ENCODE measurements around the gene DMRTB1.

DNA sequence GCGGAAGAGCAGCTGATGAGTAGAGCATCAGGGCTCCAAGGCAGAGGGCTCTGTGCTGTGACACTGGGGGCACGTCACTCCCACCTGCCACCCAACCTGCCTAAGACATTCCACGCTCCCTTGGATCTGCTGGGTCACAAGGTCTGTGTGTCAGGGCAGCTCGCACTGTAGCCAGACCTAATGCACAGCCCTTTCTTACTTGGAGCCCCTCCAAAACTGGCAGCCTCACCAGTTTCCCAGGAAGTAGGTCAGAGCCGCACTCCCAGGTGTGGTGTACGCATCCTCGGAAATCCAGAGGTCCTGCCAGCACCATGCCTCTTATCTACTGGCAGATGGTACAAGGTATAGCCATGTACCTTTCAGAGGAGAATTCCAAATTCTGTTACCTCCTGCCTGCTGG lies 22.3 kb downstream of the DMRTB1 start:
- TF ChIP-seq, protein P1, sequence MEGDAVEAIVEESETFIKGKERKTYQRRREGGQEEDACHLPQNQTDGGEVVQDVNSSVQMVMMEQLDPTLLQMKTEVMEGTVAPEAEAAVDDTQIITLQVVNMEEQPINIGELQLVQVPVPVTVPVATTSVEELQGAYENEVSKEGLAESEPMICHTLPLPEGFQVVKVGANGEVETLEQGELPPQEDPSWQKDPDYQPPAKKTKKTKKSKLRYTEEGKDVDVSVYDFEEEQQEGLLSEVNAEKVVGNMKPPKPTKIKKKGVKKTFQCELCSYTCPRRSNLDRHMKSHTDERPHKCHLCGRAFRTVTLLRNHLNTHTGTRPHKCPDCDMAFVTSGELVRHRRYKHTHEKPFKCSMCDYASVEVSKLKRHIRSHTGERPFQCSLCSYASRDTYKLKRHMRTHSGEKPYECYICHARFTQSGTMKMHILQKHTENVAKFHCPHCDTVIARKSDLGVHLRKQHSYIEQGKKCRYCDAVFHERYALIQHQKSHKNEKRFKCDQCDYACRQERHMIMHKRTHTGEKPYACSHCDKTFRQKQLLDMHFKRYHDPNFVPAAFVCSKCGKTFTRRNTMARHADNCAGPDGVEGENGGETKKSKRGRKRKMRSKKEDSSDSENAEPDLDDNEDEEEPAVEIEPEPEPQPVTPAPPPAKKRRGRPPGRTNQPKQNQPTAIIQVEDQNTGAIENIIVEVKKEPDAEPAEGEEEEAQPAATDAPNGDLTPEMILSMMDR (IDR thresholded peaks at IDR 0.05) = no peak
- no peak for TF ChIP-seq POLR2A (IDR thresholded peaks at IDR 0.05)

Data from Peyer's patch (tissue), 4 donors.